Psoas muscle (tissue), 7 donors: ENCODE results near the gene DMPK. TPM values are rescaled to one million over a fixed set of nuclear protein-coding genes. Genes with fewer than 3 reads are reported as not detected.

Experiments
- polyA plus RNA-seq, 3 donors: library from polyadenylated mRNA; stranded (reverse); fragments of 200-250 nt; gene quantifications; one replicate each; pipeline ENCODE4 v1.2.3, GENCODE V29; 2013
- total RNA-seq, 4 donors: library from RNA; stranded (reverse); fragmentation: NEBNext Ultra II Directional in 2 of 4; extraction: Animal tissue kit (Norgen Biotek cat#: 25700) in 2 of 4; gene quantifications; one replicate each; pipeline versions ENCODE4 v1.2.1 to v1.2.4, GENCODE V29; 2021 to 2023
- donor health status: healthy with polysubstance abuse.
- donor health status: DM: no; HTN: no; CAD: no; lungs with moderate emphysema.
- donor health status: Bipolar disorder and iron deficiency.
- donor health status: healthy.
- donor health status: DM: no; HTN: no; CAD: no.
- donor health status: DM: no; HTN: no; CAD: no.
- donor health status: DM: yes; HTN: yes; CAD: no.

The DMPK gene
- total and polyA plus RNA-seq, 7 donors, result 53.0 to 617 (median 132) TPM

Other genes starting within 250 kb of the DMPK start
- gene OPA3, start 197.7 kb downstream of the DMPK start, total RNA-seq, result 10 to 100 TPM; 14.0 to 27.6 (median 17.6) TPM
- gene OPA3, start 197.7 kb downstream of the DMPK start, polyA plus RNA-seq, result 10 to 100 TPM in 2 of 3 donors, 1 to 10 TPM in 1; 9.1 to 15.8 (median 12.4) TPM
- 1 to 10 TPM; 3.0 to 7.5 (median 3.9) TPM for gene GPR4, start 180.3 kb downstream of the DMPK start, total RNA-seq
- 1 to 10 TPM; 1.6 to 2.6 (median 2.4) TPM for gene GPR4, start 180.3 kb downstream of the DMPK start, polyA plus RNA-seq
- gene EML2, start 143.1 kb downstream of the DMPK start, total RNA-seq, result 10 to 100 TPM; 10.4 to 31.1 (median 18.3) TPM
- 1 to 10 TPM; 6.2 to 8.3 (median 6.7) TPM for gene EML2, start 143.1 kb downstream of the DMPK start, polyA plus RNA-seq
- gene GIPR, start 114.3 kb downstream of the DMPK start, total RNA-seq, result not detected
- gene GIPR, start 114.3 kb downstream of the DMPK start, polyA plus RNA-seq, result under 1 TPM in 2 of 3 donors, not detected in 1; under 0.01 to 0.08 TPM
- gene SNRPD2, start 90.5 kb downstream of the DMPK start, total RNA-seq, result 100 to 1,000 TPM; 205 to 243 (median 222) TPM
- gene SNRPD2, start 90.5 kb downstream of the DMPK start, polyA plus RNA-seq, result 100 to 1,000 TPM; 251 to 368 (median 326) TPM
- gene QPCTL, start 89.8 kb downstream of the DMPK start, total RNA-seq, result 1 to 10 TPM in 2 of 4 donors, under 1 TPM in 2; 0.84 to 1.6 (median 1.1) TPM
- gene QPCTL, start 89.8 kb downstream of the DMPK start, polyA plus RNA-seq, result 1 to 10 TPM in 1 of 3 donors, under 1 TPM in 2; 0.41 to 1.6 (median 0.84) TPM
- 10 to 100 TPM in 2 of 4 donors, 1 to 10 TPM in 2; 6.4 to 13.0 (median 9.9) TPM for gene FBXO46, start 51.6 kb downstream of the DMPK start, total RNA-seq
- gene FBXO46, start 51.6 kb downstream of the DMPK start, polyA plus RNA-seq, result 1 to 10 TPM; 4.6 to 9.5 (median 5.0) TPM
- gene MEIOSIN, start 49.1 kb downstream of the DMPK start, total RNA-seq, result not detected
- gene MEIOSIN, start 49.1 kb downstream of the DMPK start, polyA plus RNA-seq, result under 1 TPM in 1 of 3 donors, not detected in 2; 0.01 TPM
- gene SIX5, start 13.2 kb downstream of the DMPK start, total RNA-seq, result 10 to 100 TPM in 1 of 4 donors, 1 to 10 TPM in 3; 9.2 to 14.5 (median 9.4) TPM
- 1 to 10 TPM; 7.0 to 9.1 (median 8.7) TPM for gene SIX5, start 13.2 kb downstream of the DMPK start, polyA plus RNA-seq
- 100 to 1,000 TPM in 1 of 4 donors, 10 to 100 TPM in 3; 50.8 to 104 (median 66.9) TPM for gene DMWD, start 10.4 kb upstream of the DMPK start, total RNA-seq
- 10 to 100 TPM; 38.4 to 61.8 (median 48.2) TPM for gene DMWD, start 10.4 kb upstream of the DMPK start, polyA plus RNA-seq
- gene RSPH6A, start 32.8 kb upstream of the DMPK start, total RNA-seq, result under 1 TPM in 2 of 4 donors, not detected in 2; 0.12 to 0.15 TPM
- under 1 TPM in 2 of 3 donors, not detected in 1; 0.03 to 0.05 TPM for gene RSPH6A, start 32.8 kb upstream of the DMPK start, polyA plus RNA-seq
- 10 to 100 TPM; 47.6 to 80.3 (median 56.8) TPM for gene SYMPK, start 80.7 kb upstream of the DMPK start, total RNA-seq
- gene SYMPK, start 80.7 kb upstream of the DMPK start, polyA plus RNA-seq, result 10 to 100 TPM; 27.6 to 37.3 (median 36.6) TPM
- gene FOXA3, start 81.8 kb upstream of the DMPK start, total RNA-seq, result not detected
- under 1 TPM; 0.05 to 0.35 (median 0.23) TPM for gene FOXA3, start 81.8 kb upstream of the DMPK start, polyA plus RNA-seq
- gene IRF2BP1, start 103.7 kb upstream of the DMPK start, total RNA-seq, result 10 to 100 TPM; 16.2 to 25.4 (median 21.1) TPM
- 10 to 100 TPM; 12.6 to 17.6 (median 14.2) TPM for gene IRF2BP1, start 103.7 kb upstream of the DMPK start, polyA plus RNA-seq
- gene MYPOP, start 120.1 kb upstream of the DMPK start, total RNA-seq, result 10 to 100 TPM; 11.3 to 14.8 (median 13.1) TPM
- gene MYPOP, start 120.1 kb upstream of the DMPK start, polyA plus RNA-seq, result 10 to 100 TPM; 10.6 to 20.7 (median 11.0) TPM
- gene NANOS2, start 132.3 kb upstream of the DMPK start, total RNA-seq, result not detected
- gene NANOS2, start 132.3 kb upstream of the DMPK start, polyA plus RNA-seq, result not detected
- 1 to 10 TPM; 1.6 to 4.3 (median 2.7) TPM for gene NOVA2, start 191.4 kb upstream of the DMPK start, total RNA-seq
- under 1 TPM; 0.27 to 0.98 (median 0.60) TPM for gene NOVA2, start 191.4 kb upstream of the DMPK start, polyA plus RNA-seq
- 1 to 10 TPM; 4.9 to 6.2 (median 5.5) TPM for gene CCDC61, start 213.0 kb upstream of the DMPK start, total RNA-seq
- 1 to 10 TPM; 2.9 to 5.3 (median 4.0) TPM for gene CCDC61, start 213.0 kb upstream of the DMPK start, polyA plus RNA-seq
- under 1 TPM in 1 of 4 donors, not detected in 3; 0.76 TPM for gene PGLYRP1, start 240.6 kb upstream of the DMPK start, total RNA-seq
- gene PGLYRP1, start 240.6 kb upstream of the DMPK start, polyA plus RNA-seq, result under 1 TPM in 1 of 3 donors, not detected in 2; 0.08 TPM